Measurements from ENCODE around the gene CREB3.
A peak's percentile ranks its signal among the peaks of the same experiment; 100 is the strongest.

CREB3 gene

DNA sequence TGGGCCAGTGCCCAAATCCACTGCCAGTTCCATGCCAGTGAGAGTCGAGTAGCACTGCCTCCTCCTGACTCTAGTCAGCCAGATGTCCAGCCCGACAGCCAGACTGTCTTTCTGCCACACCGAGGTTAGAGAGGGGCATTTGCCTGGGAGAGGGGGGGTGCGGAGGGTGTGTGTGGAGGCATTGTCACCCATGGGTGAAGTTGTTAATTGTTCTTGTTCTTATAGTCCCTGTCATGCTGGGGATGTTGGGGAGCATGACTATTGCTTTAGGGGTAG, 17.7 kb downstream of the CREB3 start:
- no peaks in the 10 kb centered on the region for H3K27me3 ChIP-seq (replicated peaks; ENCODE audit: control insufficient read depth, insufficient read depth, low read length)
- TF ChIP-seq, protein P1, sequence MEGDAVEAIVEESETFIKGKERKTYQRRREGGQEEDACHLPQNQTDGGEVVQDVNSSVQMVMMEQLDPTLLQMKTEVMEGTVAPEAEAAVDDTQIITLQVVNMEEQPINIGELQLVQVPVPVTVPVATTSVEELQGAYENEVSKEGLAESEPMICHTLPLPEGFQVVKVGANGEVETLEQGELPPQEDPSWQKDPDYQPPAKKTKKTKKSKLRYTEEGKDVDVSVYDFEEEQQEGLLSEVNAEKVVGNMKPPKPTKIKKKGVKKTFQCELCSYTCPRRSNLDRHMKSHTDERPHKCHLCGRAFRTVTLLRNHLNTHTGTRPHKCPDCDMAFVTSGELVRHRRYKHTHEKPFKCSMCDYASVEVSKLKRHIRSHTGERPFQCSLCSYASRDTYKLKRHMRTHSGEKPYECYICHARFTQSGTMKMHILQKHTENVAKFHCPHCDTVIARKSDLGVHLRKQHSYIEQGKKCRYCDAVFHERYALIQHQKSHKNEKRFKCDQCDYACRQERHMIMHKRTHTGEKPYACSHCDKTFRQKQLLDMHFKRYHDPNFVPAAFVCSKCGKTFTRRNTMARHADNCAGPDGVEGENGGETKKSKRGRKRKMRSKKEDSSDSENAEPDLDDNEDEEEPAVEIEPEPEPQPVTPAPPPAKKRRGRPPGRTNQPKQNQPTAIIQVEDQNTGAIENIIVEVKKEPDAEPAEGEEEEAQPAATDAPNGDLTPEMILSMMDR (IDR thresholded peaks at IDR 0.05; ENCODE audit: insufficient read depth, low read length, poor library complexity, severe bottlenecking): no peak
- H3K36me3 ChIP-seq (ENCODE audit: control insufficient read depth, insufficient read depth, low read length): peaks cover 17% of the 10 kb centered on the region
- peak overlapping the region; percentile 59 for H3K4me3 ChIP-seq (replicated peaks; ENCODE audit: low read depth, low read length)
- no peak for DNase-seq (ENCODE audit: extremely low read depth, insufficient read length)

DNA sequence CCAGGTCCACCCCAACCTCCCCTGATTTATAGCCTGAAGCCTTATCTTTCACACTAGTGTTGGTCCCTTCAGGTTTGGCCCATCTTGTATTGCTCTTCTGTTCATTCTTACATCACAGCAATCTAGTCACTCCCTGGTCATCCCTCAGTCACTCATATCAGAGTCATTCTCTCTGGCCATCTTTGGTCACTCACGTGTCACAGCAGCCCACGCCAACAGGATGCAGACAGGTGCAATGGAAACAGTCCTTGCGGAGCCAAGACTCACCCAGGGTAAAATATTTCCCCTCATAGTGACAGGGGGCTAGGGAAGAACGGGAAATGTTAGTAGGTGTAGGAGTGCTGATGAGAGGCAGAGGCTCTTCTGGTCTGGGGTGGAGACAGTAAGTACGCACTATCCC, 21.0 kb downstream of the CREB3 start:
- no peak overlapping the region for H3K4me3 ChIP-seq (replicated peaks; ENCODE audit: low read depth, low read length)
- TF ChIP-seq, protein P1 (IDR thresholded peaks at IDR 0.05; ENCODE audit: insufficient read depth, low read length, poor library complexity, severe bottlenecking): no peak
- DNase-seq (ENCODE audit: extremely low read depth, insufficient read length): no peak
- no peaks in the 10 kb centered on the region for H3K27me3 ChIP-seq (replicated peaks; ENCODE audit: control insufficient read depth, insufficient read depth, low read length)
- peaks cover 17% of the 10 kb centered on the region for H3K36me3 ChIP-seq (ENCODE audit: control insufficient read depth, insufficient read depth, low read length)

DNA sequence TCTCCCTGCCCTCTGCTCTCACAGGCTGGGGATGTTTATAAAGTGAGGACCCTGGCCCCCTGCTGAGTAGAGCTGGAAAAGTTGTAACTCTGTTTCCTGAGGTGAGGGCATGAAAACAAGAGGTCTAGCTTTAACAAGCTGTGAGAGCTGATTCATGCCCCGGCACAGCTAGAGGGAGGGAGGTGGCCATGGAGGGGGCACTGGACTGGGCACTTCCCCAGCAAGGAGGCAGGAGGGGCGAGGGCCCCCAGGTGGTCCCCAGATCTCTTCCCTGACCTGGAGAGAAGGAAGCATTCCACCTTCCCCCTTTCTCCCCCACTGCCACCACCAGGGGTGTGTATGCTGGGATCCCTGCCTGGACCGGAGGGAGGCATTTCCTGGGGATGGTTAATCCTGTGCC, 21.8 kb downstream of the CREB3 start, which contains the start of gene MSMP:
Gene MSMP (minus strand): TSS at position 13 of the 400 bp plus-strand sequence. CDS start 147 bp downstream, outside the sequence.
- no peak for DNase-seq (ENCODE audit: extremely low read depth, insufficient read length)
- TF ChIP-seq, protein P1 (IDR thresholded peaks at IDR 0.05; ENCODE audit: insufficient read depth, low read length, poor library complexity, severe bottlenecking): no peak
- Histone ChIP-seq H3K4me3 (replicated peaks; ENCODE audit: low read depth, low read length) (no peak within 1 kb of the TSS), H3K36me3 (ENCODE audit: control insufficient read depth, insufficient read depth, low read length) (peaks cover 17% of the 10 kb centered on the region), H3K27me3 (replicated peaks; ENCODE audit: control insufficient read depth, insufficient read depth, low read length) (no peaks in the 10 kb centered on the region)

DNA sequence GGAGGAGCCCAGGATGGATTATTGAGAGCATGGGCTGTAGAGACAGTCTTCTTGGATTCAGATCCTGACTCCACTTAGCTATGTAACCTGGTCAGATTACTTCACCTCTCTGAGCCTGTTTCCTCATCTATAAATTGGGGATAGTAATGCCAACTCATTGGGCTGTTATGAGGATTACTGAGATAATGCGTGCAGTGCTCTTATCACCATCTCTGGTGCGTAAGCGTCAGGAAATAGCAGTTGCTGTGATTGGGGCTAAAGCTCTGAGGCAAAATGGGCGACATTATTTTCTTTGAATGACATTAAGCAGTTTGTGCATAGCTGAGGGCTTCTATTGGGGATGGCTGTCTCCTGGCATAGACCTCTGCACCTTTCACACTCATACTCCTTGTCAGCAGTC, 22.6 kb downstream of the CREB3 start:
- TF ChIP-seq, protein P1 (IDR thresholded peaks at IDR 0.05; ENCODE audit: insufficient read depth, low read length, poor library complexity, severe bottlenecking): no peak
- DNase-seq (ENCODE audit: extremely low read depth, insufficient read length): no peak

DNA sequence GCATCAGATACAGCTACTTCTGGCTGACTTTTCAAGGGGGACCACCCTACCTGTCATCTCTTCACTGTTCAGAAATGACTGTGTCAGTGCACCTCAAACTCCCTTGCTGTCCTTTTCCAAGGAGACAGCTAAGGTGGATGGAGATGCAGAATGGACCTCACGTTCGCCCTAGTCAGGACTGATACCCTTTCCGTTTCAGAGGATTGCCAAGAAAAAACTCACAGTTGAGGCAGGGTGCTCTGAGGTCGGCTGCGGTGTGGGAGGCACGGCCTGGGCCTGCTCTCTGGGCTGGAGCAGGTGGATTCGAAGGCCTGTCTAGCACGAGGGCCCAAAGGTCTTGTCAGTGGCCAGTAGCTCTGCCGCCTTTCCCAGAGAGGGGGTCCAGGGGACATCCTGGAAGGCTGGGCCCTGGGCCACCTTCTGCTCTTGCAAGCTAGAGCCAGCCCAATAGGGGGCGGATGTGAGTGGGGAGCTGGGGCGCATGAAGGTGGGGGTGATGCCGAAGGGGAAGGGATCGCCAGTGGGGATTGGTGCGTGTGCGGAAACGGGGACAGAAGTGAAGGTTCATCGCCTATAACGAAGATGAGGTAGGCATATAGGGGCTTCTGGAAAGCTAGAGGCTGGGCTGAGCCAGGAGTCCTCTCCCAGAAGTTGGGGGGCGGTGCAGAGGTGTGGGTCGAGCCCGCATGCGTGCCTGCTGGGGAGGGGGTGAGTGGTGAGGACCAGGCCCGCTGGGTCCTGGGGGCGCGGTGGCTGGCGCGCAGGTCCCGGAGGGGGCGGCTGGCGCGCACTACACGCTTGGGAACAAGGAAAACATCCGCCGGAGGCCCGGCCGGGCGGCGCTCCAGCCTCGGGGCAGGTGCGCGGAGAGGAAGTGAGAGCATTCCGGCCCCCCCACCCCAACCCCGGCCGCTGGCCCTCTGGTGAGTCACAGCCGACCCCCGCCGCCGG, 24.1 kb downstream of the CREB3 start:
- DNase-seq (ENCODE audit: extremely low read depth, insufficient read length): peak; percentile 84
- TF ChIP-seq, protein P1 (IDR thresholded peaks at IDR 0.05; ENCODE audit: insufficient read depth, low read length, poor library complexity, severe bottlenecking): peak; percentile 95
- H3K27me3 ChIP-seq (replicated peaks; ENCODE audit: control insufficient read depth, insufficient read depth, low read length): no peaks in the 10 kb centered on the region
- H3K4me3 ChIP-seq (replicated peaks; ENCODE audit: low read depth, low read length): peak overlapping the region; percentile 88
- peaks cover 13% of the 10 kb centered on the region for H3K36me3 ChIP-seq (ENCODE audit: control insufficient read depth, insufficient read depth, low read length)

More for the DNA sequence above, 22.6 kb downstream of the CREB3 start:
- Histone ChIP-seq H3K36me3 (ENCODE audit: control insufficient read depth, insufficient read depth, low read length) (peaks cover 17% of the 10 kb centered on the region), H3K4me3 (replicated peaks; ENCODE audit: low read depth, low read length) (no peak overlapping the region), H3K27me3 (replicated peaks; ENCODE audit: control insufficient read depth, insufficient read depth, low read length) (no peaks in the 10 kb centered on the region)
